Measurements from ENCODE around the gene PRR33. TPM values are rescaled to one million over a fixed set of nuclear protein-coding genes. Genes with fewer than 3 reads are reported as not detected.

The PRR33 gene
- total RNA-seq, 1 experiment from 2014 or later, result not detected

GRCh38 chr11:1908618-1909017, 16.9 kb upstream of the PRR33 start:
- H3K27me3 ChIP-seq (ENCODE audit: low read length), result peaks cover 38% of the 10 kb centered on the region
- no peaks in the 10 kb centered on the region for H3K36me3 ChIP-seq (ENCODE audit: low read depth, low read length)
- H3K9me3 ChIP-seq (ENCODE audit: low read length), result no peaks in the 10 kb centered on the region
- no peak overlapping the region for H2AFZ ChIP-seq (ENCODE audit: low read length)
- ATAC-seq (no peak), DNase-seq (no peak)
- no peak overlapping the region for H3K4me3 ChIP-seq (ENCODE audit: low read length)
- intact Hi-C loops (cut with micrococcal nuclease), result no loop called here
- H3K79me2 ChIP-seq (ENCODE audit: low read length), result no peaks in the 10 kb centered on the region
- H3K9me2 ChIP-seq (replicated peaks; ENCODE audit: low read length), result no peaks in the 10 kb centered on the region
- H3K4me1 ChIP-seq (ENCODE audit: insufficient read depth, low read length), result no peaks in the 10 kb centered on the region
- H3K9ac ChIP-seq (ENCODE audit: low read length), result no peak overlapping the region
- H4K20me1 ChIP-seq (ENCODE audit: low read length), result no peaks in the 10 kb centered on the region
- CTCF ChIA-PET, result no interaction called here
- H3K27ac ChIP-seq (ENCODE audit: low read length), result no peak overlapping the region
- TF ChIP-seq EZH2phosphoT487 (IDR thresholded peaks at IDR 0.05; ENCODE audit: borderline replicate concordance, low read length) (no peak), EZH2 (IDR thresholded peaks at IDR 0.05; ENCODE audit: low read length, unreplicated experiment) (no peak), CTCF (conservative IDR thresholded peaks at IDR 0.05; ENCODE audit: low read depth, low read length) (no peak)
- POLR2A ChIA-PET (ENCODE audit: unreplicated experiment), result no interaction called here
- H3K4me2 ChIP-seq (ENCODE audit: low read length), result no peak overlapping the region
- no TSS peak for BruUV-seq (replicated peaks)
- no peaks in the 10 kb centered on the region for H3F3A ChIP-seq (ENCODE audit: low read length, unreplicated experiment)

GRCh38 chr11:1906611-1907423, 15.1 kb upstream of the PRR33 start:
- DNase-seq, result no peak
- no peak overlapping the region for H3K4me2 ChIP-seq (ENCODE audit: low read length)
- BruUV-seq (replicated peaks), result no TSS peak
- no peak overlapping the region for H3K9ac ChIP-seq (ENCODE audit: low read length)
- intact Hi-C loops (cut with micrococcal nuclease), result no loop called here
- no peak overlapping the region for H3K4me3 ChIP-seq (ENCODE audit: low read length)
- H3F3A ChIP-seq (ENCODE audit: low read length, unreplicated experiment), result no peaks in the 10 kb centered on the region
- no peaks in the 10 kb centered on the region for H3K36me3 ChIP-seq (ENCODE audit: low read depth, low read length)
- no peaks in the 10 kb centered on the region for H3K79me2 ChIP-seq (ENCODE audit: low read length)
- TF ChIP-seq EZH2phosphoT487 (IDR thresholded peaks at IDR 0.05; ENCODE audit: borderline replicate concordance, low read length) (no peak), CTCF (conservative IDR thresholded peaks at IDR 0.05; ENCODE audit: low read depth, low read length) (no peak), EZH2 (IDR thresholded peaks at IDR 0.05; ENCODE audit: low read length, unreplicated experiment) (no peak)
- no peaks in the 10 kb centered on the region for H3K9me3 ChIP-seq (ENCODE audit: low read length)
- H3K4me1 ChIP-seq (ENCODE audit: insufficient read depth, low read length), result no peaks in the 10 kb centered on the region
- H3K27ac ChIP-seq (ENCODE audit: low read length), result no peak overlapping the region
- H2AFZ ChIP-seq (ENCODE audit: low read length), result no peak overlapping the region
- no peak for ATAC-seq
- no peaks in the 10 kb centered on the region for H4K20me1 ChIP-seq (ENCODE audit: low read length)
- H3K27me3 ChIP-seq (ENCODE audit: low read length), result peaks cover 41% of the 10 kb centered on the region
- no peaks in the 10 kb centered on the region for H3K9me2 ChIP-seq (replicated peaks; ENCODE audit: low read length)
- ChIA-PET POLR2A (ENCODE audit: unreplicated experiment) (no interaction called here), CTCF (interaction anchor here (0.6 to 1.5 kb wide), 3 partner anchors 25 to 207 kb away, joined by 3 to 6 read pairs (median 5); no protein-coding TSS in a partner anchor)

- Histone ChIP-seq H3K36me3 (ENCODE audit: low read depth, low read length) (no peaks in the 10 kb centered on the region), H3K4me1 (ENCODE audit: insufficient read depth, low read length) (no peaks in the 10 kb centered on the region), H3K9me3 (ENCODE audit: low read length) (no peaks in the 10 kb centered on the region), H3K79me2 (ENCODE audit: low read length) (no peaks in the 10 kb centered on the region), H4K20me1 (ENCODE audit: low read length) (no peaks in the 10 kb centered on the region), H3K27me3 (ENCODE audit: low read length) (peaks cover 44% of the 10 kb centered on the region), H3F3A (ENCODE audit: low read length, unreplicated experiment) (no peaks in the 10 kb centered on the region), H3K9me2 (replicated peaks; ENCODE audit: low read length) (no peaks in the 10 kb centered on the region), H3K4me2 (ENCODE audit: low read length) (no peak overlapping the region), H3K27ac (ENCODE audit: low read length) (no peak overlapping the region), H2AFZ (ENCODE audit: low read length) (no peak overlapping the region), H3K9ac (ENCODE audit: low read length) (no peak overlapping the region), H3K4me3 (ENCODE audit: low read length) (no peak overlapping the region)
- ChIA-PET POLR2A (ENCODE audit: unreplicated experiment) (no interaction called here), CTCF (interaction anchor here (0.6 to 1.5 kb wide), 2 partner anchors 24 to 206 kb away, joined by 3 to 5 read pairs; no protein-coding TSS in a partner anchor)
- no TSS peak for BruUV-seq (replicated peaks)
- intact Hi-C loops (cut with micrococcal nuclease), result no loop called here
- DNase-seq, result no peak
- no peak for ATAC-seq
- no peak for TF ChIP-seq EZH2phosphoT487 (IDR thresholded peaks at IDR 0.05; ENCODE audit: borderline replicate concordance, low read length)
- no peak for TF ChIP-seq EZH2 (IDR thresholded peaks at IDR 0.05; ENCODE audit: low read length, unreplicated experiment)
- TF ChIP-seq CTCF (conservative IDR thresholded peaks at IDR 0.05; ENCODE audit: low read depth, low read length), result no peak
Observed at GRCh38 chr11:1906181-1906580, 14.5 kb upstream of the PRR33 start.
